Right lobe of liver (tissue), 6 donors: ENCODE data around the gene NTN1. TPM values are rescaled to one million over a fixed set of nuclear protein-coding genes. Genes with fewer than 3 reads are reported as not detected.
A peak's percentile ranks its signal among the peaks of the same experiment; 100 is the strongest.

Experiments
- ATAC-seq, 4 donors: fragments of 200-7000 bp; cut with Tn5 transposase; one replicate each; pipeline ENCODE4 v1.9.1; 2020; ENCODE audit warnings: mild to moderate bottlenecking in 4 of 4, moderate library complexity in 4 of 4
- DNase-seq, 3 donors: peaks; one replicate each; pipeline ENCODE4 v3.0.0-alpha.2; 2020
- H3K27ac ChIP-seq, 3 donors: fragments of 200-600 bp; one replicate each; pipeline ENCODE4 v1.8.0; 2022
- H3K27me3 ChIP-seq, 2 donors: fragments of 200-600 bp; one replicate each; pipeline ENCODE4 v1.8.0; 2022
- H3K36me3 ChIP-seq, 4 donors: fragments of 200-600 bp; sonication (generic) in 1 of 4; one replicate each; pipeline versions ENCODE4 v1.5.1 to v1.8.0; 2017 to 2022; ENCODE audit warnings: control low read depth in 1 of 4
- H3K4me1 ChIP-seq, 4 donors: fragments of 200-600 bp; sonication (generic) in 1 of 4; one replicate each; pipeline versions ENCODE4 v1.5.1 to v1.8.0; 2017 to 2022; ENCODE audit warnings: control low read depth in 1 of 4
- H3K4me3 ChIP-seq, 3 donors: fragments of 200-600 bp; one replicate each; pipeline ENCODE4 v1.8.0; 2022
- H3K9me3 ChIP-seq, 4 donors: fragments of 200-600 bp; sonication (generic) in 1 of 4; one replicate each; pipeline versions ENCODE4 v1.5.1 to v1.8.0; 2017 to 2022; ENCODE audit warnings: control low read depth in 1 of 4
- POLR2A ChIP-seq: fragments of 450-650 bp; IDR thresholded peaks from one replicate; pipeline ENCODE4 v1.6.1; 2017; ENCODE audit warnings: antibody characterized with exemption, mild to moderate bottlenecking
- WGBS: methylation state at CpG from one replicate; pipeline ENCODE4 v1.1.6; 2018; ENCODE audit warnings: low coverage, low lambda C conversion rate; ENCODE audit not compliant: insufficient coverage; ENCODE audit errors: missing lambda C conversion rate; 5-methylcytosine and 5-hydroxymethylcytosine counted together
- intact Hi-C, 2 donors: fragments of 100-400 bp; cut with DNase I; formaldehyde crosslinking; loops; one replicate each; pipeline versions ENCODE4 v1.11.2 to v1.14.1; 2022
- total RNA-seq, 6 experiments: library from RNA; depleted of rRNA in 2 of 6; stranded (reverse); fragments of >200 nt in 2 of 6; fragmentation: NEBNext Ultra II Directional in 3 of 6; extraction: Animal tissue kit (Norgen Biotek cat#: 25700) in 3 of 6; gene quantifications; one replicate each; pipeline versions ENCODE4 v1.1.0 to v1.2.4, GENCODE V29; 2016 to 2023
- TF ChIP-seq, protein P1 (sequence below), 4 donors: fragments of 200-600 bp in 3 of 4; fragments of 450-650 bp in 1 of 4; IDR thresholded peaks; one replicate each; pipeline versions ENCODE4 v1.5.1 to v1.8.0; 2016 to 2022; ENCODE audit warnings: antibody characterized with exemption in 4 of 4, mild to moderate bottlenecking in 2 of 4
- donor health status: DM: no; HTN: yes; CAD: no.
- donor health status: DM: no; HTN: no; CAD: no.
- donor health status: DM: no; HTN: no; CAD: no.
- donor health status: DM: no; HTN: yes; CAD: no.
- donor health status: DM: no; HTN: yes; CAD: no.

NTN1 gene
- total RNA-seq, 6 experiments from 2014 or later: 3.5 to 12.5 (median 8.5) TPM

DNA sequence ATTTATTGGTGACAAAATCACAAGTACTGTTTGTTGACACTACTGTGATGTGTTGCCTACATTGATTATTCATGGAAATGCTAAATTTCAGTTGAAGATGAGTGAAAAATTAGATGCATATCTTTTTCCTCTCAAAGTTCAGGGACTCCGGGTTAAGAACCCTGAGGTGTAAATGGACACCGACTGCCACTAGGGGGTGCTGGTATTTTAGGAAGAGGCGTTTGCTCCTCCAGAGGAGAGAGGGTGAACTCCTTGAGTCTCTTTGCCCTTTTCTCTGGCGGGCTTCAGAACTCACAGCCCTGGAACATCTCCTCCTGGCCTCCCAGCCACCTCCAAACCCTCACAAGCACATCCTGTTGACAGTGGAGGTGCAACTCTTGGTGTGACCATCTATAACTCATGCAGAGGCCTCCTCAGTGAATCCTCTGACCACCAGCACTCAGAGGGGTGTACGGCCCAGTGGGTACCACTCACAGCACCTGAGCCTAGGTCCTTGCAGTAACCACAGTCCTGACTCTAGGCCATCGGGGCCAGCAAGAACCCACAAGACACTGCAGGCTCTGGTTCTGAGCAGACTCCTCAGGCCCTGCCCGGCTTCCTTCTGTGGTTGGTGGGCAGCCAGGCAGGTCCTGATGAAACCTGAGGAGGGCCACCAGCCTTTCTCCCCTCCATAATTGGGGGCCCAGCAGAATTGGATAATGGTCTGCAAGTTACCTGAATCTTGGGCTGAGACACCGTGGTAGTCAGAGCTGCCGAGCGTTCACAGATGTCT lies 29.6 kb upstream of the NTN1 start:
- ATAC-seq: peak; percentile 68 to 79 (median 73)
- intact Hi-C loops: loop anchor here in 1 of 2 donors (10.0 kb wide), 2 partner anchors 303 to 533 kb away; no protein-coding TSS in a partner anchor

DNA sequence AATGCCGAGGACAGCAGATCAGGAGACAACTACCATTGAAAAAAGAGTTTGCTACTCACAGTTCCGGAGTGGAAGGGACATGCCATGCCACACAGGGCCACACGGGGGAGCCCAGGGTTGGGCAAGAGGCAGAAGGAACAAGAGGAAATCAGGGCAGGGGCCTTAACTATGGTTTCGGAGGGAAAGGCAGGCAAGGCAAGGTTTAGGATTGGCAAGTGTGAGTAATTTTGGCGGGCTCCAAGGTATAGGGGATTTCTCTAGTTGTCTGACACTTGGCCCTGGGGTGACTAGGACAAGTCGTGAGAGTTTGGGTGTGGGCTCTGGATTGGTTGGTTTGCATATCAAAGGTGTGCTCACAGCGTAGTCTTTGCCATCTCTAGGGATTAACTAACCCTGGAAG lies 27.0 kb upstream of the NTN1 start:
- intact Hi-C loops: loop anchor here in 1 of 2 donors (10.0 kb wide), 2 partner anchors 300 to 530 kb away; no protein-coding TSS in a partner anchor
- TF ChIP-seq POLR2A: no peak
- TF ChIP-seq, protein P1, sequence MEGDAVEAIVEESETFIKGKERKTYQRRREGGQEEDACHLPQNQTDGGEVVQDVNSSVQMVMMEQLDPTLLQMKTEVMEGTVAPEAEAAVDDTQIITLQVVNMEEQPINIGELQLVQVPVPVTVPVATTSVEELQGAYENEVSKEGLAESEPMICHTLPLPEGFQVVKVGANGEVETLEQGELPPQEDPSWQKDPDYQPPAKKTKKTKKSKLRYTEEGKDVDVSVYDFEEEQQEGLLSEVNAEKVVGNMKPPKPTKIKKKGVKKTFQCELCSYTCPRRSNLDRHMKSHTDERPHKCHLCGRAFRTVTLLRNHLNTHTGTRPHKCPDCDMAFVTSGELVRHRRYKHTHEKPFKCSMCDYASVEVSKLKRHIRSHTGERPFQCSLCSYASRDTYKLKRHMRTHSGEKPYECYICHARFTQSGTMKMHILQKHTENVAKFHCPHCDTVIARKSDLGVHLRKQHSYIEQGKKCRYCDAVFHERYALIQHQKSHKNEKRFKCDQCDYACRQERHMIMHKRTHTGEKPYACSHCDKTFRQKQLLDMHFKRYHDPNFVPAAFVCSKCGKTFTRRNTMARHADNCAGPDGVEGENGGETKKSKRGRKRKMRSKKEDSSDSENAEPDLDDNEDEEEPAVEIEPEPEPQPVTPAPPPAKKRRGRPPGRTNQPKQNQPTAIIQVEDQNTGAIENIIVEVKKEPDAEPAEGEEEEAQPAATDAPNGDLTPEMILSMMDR (IDR thresholded peaks at IDR 0.05): peak; percentile 67 to 84 (median 82)
- no peaks in the 10 kb centered on the region for H3K4me1 ChIP-seq
- H3K27ac ChIP-seq: no peak overlapping the region
- ATAC-seq (peak; percentile 79 to 90 (median 86)), DNase-seq (peak; percentile 78 to 79 (median 79))
- WGBS: 43% methylated on average over 7 of the region's 7 CpGs
- no peaks in the 10 kb centered on the region for H3K9me3 ChIP-seq
- no peak overlapping the region for H3K4me3 ChIP-seq
- H3K36me3 ChIP-seq: no peaks in the 10 kb centered on the region
- no peaks in the 10 kb centered on the region for H3K27me3 ChIP-seq

More for the DNA sequence above, 29.6 kb upstream of the NTN1 start:
- no peak overlapping the region for H3K27ac ChIP-seq
- DNase-seq: peak in 2 of 3 donors; percentile 46 to 57
- H3K4me1 ChIP-seq: peaks cover 0 to 9% (median 0%) of the 10 kb centered on the region in 4 donors
- no peaks in the 10 kb centered on the region for H3K9me3 ChIP-seq
- WGBS: 36% methylated on average over 6 of the region's 10 CpGs
- H3K27me3 ChIP-seq: no peaks in the 10 kb centered on the region
- H3K4me3 ChIP-seq: no peak overlapping the region
- TF ChIP-seq POLR2A: no peak
- TF ChIP-seq, protein P1 (IDR thresholded peaks at IDR 0.05): peak; percentile 62 to 84 (median 82)
- H3K36me3 ChIP-seq: no peaks in the 10 kb centered on the region

DNA sequence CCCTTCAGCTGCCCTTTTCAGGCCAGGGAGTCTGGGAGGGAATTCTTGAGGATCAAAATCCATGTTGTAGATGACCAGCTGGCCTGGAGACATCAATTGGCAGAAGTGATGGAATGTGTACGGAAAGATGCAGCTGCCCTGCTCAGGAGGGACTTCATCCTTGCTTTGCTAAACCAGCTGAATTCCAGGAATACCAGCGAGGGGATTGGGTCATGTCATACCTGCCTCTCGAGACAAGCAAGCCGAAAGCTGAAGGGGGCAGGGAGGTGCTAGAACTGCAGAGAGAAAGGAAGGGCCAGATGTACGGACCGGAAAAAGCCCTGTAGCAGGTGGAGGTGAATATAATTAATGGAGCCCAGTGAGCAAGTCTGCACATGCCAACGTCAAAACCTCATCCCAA lies 25.6 kb upstream of the NTN1 start:
- intact Hi-C loops: loop anchor here in 1 of 2 donors (10.0 kb wide), 2 partner anchors 299 to 529 kb away; no protein-coding TSS in a partner anchor
- 81% methylated on average over 5 of the region's 7 CpGs for WGBS
- Histone ChIP-seq H3K36me3 (no peaks in the 10 kb centered on the region), H3K27me3 (no peaks in the 10 kb centered on the region), H3K27ac (no peak overlapping the region), H3K4me3 (no peak overlapping the region), H3K4me1 (no peaks in the 10 kb centered on the region), H3K9me3 (no peaks in the 10 kb centered on the region)
- no peak for DNase-seq
- no peak for TF ChIP-seq POLR2A
- TF ChIP-seq, protein P1 (IDR thresholded peaks at IDR 0.05): no peak
- no peak for ATAC-seq

DNA sequence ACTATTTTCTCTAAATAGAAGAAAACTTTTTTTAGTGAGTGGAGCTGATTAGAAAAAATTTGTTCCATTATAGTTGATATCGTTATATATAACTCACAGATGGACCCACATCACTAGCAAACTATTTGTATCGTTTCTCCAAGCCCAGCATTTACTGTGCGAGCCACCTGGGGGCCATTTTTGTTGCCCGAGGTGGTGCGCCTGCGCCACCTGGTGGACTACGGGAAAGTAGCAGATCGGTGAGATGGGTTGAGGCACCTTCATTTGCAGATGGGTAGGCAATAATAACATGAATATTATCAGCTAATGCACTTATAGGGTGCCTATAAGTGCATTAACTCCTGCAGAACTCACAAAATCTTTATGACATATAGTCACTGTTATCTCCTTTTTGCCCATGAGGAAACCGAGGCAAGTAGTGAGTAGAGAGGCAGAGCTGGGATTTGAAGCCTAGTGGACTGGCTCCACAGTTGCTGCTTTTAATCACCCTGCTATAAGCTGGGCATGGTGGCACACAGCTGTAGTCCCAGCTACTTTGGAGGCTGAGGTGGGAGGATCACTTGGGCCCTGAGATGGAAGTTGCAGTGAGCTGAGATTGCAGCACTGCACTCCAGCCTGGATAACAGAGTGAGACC lies 23.2 kb upstream of the NTN1 start:
- Histone ChIP-seq H3K36me3 (no peaks in the 10 kb centered on the region), H3K27ac (no peak overlapping the region), H3K9me3 (no peaks in the 10 kb centered on the region), H3K4me1 (peaks cover 0 to 7% (median 0%) of the 10 kb centered on the region in 4 donors), H3K4me3 (no peak overlapping the region), H3K27me3 (no peaks in the 10 kb centered on the region)
- intact Hi-C loops: loop anchor here in 1 of 2 donors (10.0 kb wide), 2 partner anchors 297 to 527 kb away; no protein-coding TSS in a partner anchor
- 6% methylated on average over 9 of the region's 9 CpGs for WGBS
- ATAC-seq (peak; percentile 74 to 81 (median 79)), DNase-seq (peak; percentile 66 to 74 (median 69))
- TF ChIP-seq, protein P1 (IDR thresholded peaks at IDR 0.05): peak; percentile 77 to 92 (median 88)
- TF ChIP-seq POLR2A: no peak
